ENCODE results near the gene PKMYT1. TPM values are rescaled to one million over a fixed set of nuclear protein-coding genes. Genes with fewer than 3 reads are reported as not detected.

Gene PKMYT1
- total and polyA plus RNA-seq, 9 of the 15 experiments (the other 6 are each of a cell fraction or from before 2014, with no cell fraction given), result 8.7 to 201 (median 37.8) TPM

- TF ChIP-seq, protein P1, sequence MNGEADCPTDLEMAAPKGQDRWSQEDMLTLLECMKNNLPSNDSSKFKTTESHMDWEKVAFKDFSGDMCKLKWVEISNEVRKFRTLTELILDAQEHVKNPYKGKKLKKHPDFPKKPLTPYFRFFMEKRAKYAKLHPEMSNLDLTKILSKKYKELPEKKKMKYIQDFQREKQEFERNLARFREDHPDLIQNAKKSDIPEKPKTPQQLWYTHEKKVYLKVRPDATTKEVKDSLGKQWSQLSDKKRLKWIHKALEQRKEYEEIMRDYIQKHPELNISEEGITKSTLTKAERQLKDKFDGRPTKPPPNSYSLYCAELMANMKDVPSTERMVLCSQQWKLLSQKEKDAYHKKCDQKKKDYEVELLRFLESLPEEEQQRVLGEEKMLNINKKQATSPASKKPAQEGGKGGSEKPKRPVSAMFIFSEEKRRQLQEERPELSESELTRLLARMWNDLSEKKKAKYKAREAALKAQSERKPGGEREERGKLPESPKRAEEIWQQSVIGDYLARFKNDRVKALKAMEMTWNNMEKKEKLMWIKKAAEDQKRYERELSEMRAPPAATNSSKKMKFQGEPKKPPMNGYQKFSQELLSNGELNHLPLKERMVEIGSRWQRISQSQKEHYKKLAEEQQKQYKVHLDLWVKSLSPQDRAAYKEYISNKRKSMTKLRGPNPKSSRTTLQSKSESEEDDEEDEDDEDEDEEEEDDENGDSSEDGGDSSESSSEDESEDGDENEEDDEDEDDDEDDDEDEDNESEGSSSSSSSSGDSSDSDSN (IDR thresholded peaks at IDR 0.05; ENCODE audit: borderline replicate concordance in 1 of 2, low read depth in 2 of 2, low read length in 2 of 2), result no peak
- TF ChIP-seq, protein P2, sequence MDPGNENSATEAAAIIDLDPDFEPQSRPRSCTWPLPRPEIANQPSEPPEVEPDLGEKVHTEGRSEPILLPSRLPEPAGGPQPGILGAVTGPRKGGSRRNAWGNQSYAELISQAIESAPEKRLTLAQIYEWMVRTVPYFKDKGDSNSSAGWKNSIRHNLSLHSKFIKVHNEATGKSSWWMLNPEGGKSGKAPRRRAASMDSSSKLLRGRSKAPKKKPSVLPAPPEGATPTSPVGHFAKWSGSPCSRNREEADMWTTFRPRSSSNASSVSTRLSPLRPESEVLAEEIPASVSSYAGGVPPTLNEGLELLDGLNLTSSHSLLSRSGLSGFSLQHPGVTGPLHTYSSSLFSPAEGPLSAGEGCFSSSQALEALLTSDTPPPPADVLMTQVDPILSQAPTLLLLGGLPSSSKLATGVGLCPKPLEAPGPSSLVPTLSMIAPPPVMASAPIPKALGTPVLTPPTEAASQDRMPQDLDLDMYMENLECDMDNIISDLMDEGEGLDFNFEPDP (CRISPR knock-in tag; IDR thresholded peaks at IDR 0.05), result no peak
- TF ChIP-seq NRF1 (conservative IDR thresholded peaks at IDR 0.05 in 1 of 2, IDR thresholded peaks at IDR 0.05 in 1 of 2) (peak; percentile 95 to 96), NEUROD1 (IDR thresholded peaks at IDR 0.05; ENCODE audit: borderline replicate concordance, low read depth, low read length, partially characterized antibody) (peak; percentile 95), KDM4B (IDR thresholded peaks at IDR 0.05; ENCODE audit: borderline replicate concordance in 2 of 2, low read depth in 1 of 2) (0 out of 4 replicates have a peak, but pooled peaks of 1 of the 2 experiments have one; percentile 23), HDAC1 (IDR thresholded peaks at IDR 0.05) (peak in 1 of 2 experiments; percentile 31; a peak in 2 of 4 replicates), ZFPM2 (CRISPR knock-in tag; IDR thresholded peaks at IDR 0.05) (no peak), CHD2 (IDR thresholded peaks at IDR 0.05; ENCODE audit: low read depth, low read length) (peak; percentile 91)
Observed at GRCh38 chr16:3003582-3004270, 23.5 kb upstream of the PKMYT1 start (continued).
